Lower leg skin (tissue), 4 donors: Measurements from ENCODE around the gene HK1. TPM values are rescaled to one million over a fixed set of nuclear protein-coding genes. Genes with fewer than 3 reads are reported as not detected.

ENCODE experiments used
- DNase-seq, 2 donors: peaks; one replicate each; pipeline ENCODE4 v3.0.0-alpha.2; 2019; ENCODE audit warnings: low spot score in 2 of 2
- H3K4me3 ChIP-seq: fragments of 200-600 bp; sonication (generic); 2 replicates; pipeline ENCODE4 v1.5.1; 2017; ENCODE audit warnings: mild to moderate bottlenecking, low read depth; ENCODE audit not compliant: poor library complexity, severe bottlenecking
- CTCF ChIP-seq, 3 donors: fragments of 450-650 bp; IDR thresholded peaks; one replicate each; pipeline ENCODE4 v1.5.1; 2016; ENCODE audit warnings: antibody characterized with exemption in 3 of 3, mild to moderate bottlenecking in 3 of 3, moderate library complexity in 2 of 3
- POLR2A ChIP-seq, 2 donors: fragments of 450-650 bp; IDR thresholded peaks; one replicate each; pipeline ENCODE4 v1.6.1; 2016 to 2017; ENCODE audit warnings: antibody characterized with exemption in 2 of 2, mild to moderate bottlenecking in 1 of 2, moderate library complexity in 1 of 2
- WGBS, 2 donors: methylation state at CpG; one replicate each; pipeline ENCODE4 v1.1.5; 2018; 5-methylcytosine and 5-hydroxymethylcytosine counted together
- intact Hi-C: fragments of 100-400 bp; cut with DNase I; formaldehyde crosslinking; loops from one replicate; pipeline ENCODE4 v1.15.0; 2023; ENCODE audit warnings: low total_unique reads
- total RNA-seq, 4 donors: library from RNA; depleted of rRNA; stranded (reverse); fragments of >200 nt; gene quantifications; one replicate each; pipeline ENCODE4 v1.1.0, GENCODE V29; 2016

Gene HK1
- total RNA-seq, 4 donors from 2014 or later: 117 to 162 (median 158) TPM

GRCh38 chr10:69317626-69318105, 39.4 kb downstream of the HK1 start:
- TF ChIP-seq CTCF (IDR thresholded peaks at IDR 0.05) (no peak), POLR2A (IDR thresholded peaks at IDR 0.05) (no peak)
- DNase-seq: no peak

GRCh38 chr10:69318106-69318866, 40.0 kb downstream of the HK1 start:
- WGBS, 2 donors: 3 to 6% methylated on average over 9 to 60 of the region's 90 CpGs
- peak overlapping the region; percentile 98 for H3K4me3 ChIP-seq
- DNase-seq: peak; percentile 86 to 98
- intact Hi-C loops: loop anchor here (2.0 kb wide), 1 partner anchor 71 kb away; no protein-coding TSS in a partner anchor
- TF ChIP-seq POLR2A (IDR thresholded peaks at IDR 0.05) (peak in 1 of 2 donors; percentile 7), CTCF (IDR thresholded peaks at IDR 0.05) (no peak)

More at GRCh38 chr10:69317626-69318105, 39.4 kb downstream of the HK1 start:
- WGBS, 2 donors: 31 to 41% methylated on average over 8 of the region's 8 CpGs
- peak overlapping the region; percentile 76 for H3K4me3 ChIP-seq
- intact Hi-C loops: loop anchor here (2.0 kb wide), 1 partner anchor 71 kb away; no protein-coding TSS in a partner anchor

- intact Hi-C loops: loop anchor here (2.0 kb wide), 1 partner anchor 70 kb away; no protein-coding TSS in a partner anchor
- TF ChIP-seq CTCF (IDR thresholded peaks at IDR 0.05) (no peak), POLR2A (IDR thresholded peaks at IDR 0.05) (no peak)
- peak overlapping the region; percentile 98 for H3K4me3 ChIP-seq
- 0 to 1% methylated on average over 31 to 49 of the region's 73 CpGs for WGBS, 2 donors
- peak; percentile 84 to 97 for DNase-seq
These were observed 40.8 kb downstream of the HK1 start for GRCh38 chr10:69318867-69319727.

- 40 to 42% methylated on average over 9 of the region's 9 CpGs for WGBS, 2 donors
- peak overlapping the region; percentile 98 for H3K4me3 ChIP-seq
- DNase-seq: no peak
- intact Hi-C loops: loop anchor here (2.0 kb wide), 1 partner anchor 69 kb away; no protein-coding TSS in a partner anchor
- TF ChIP-seq CTCF (IDR thresholded peaks at IDR 0.05) (no peak), POLR2A (IDR thresholded peaks at IDR 0.05) (no peak)
These were observed 41.6 kb downstream of the HK1 start for GRCh38 chr10:69319841-69320316.

- H3K4me3 ChIP-seq: no peak overlapping the region
- TF ChIP-seq CTCF (IDR thresholded peaks at IDR 0.05): no peak
- no peak for TF ChIP-seq POLR2A (IDR thresholded peaks at IDR 0.05)
- intact Hi-C loops: no loop called here
- DNase-seq: no peak
- 40 to 56% methylated on average over 3 of the region's 3 CpGs for WGBS, 2 donors
These were observed 42.2 kb downstream of the HK1 start for GRCh38 chr10:69320521-69320920.
